Upper lobe of left lung (tissue), 4 donors: ENCODE measurements around the gene SNAI3.

Experiments
- CTCF ChIP-seq, 6 experiments: fragments of 450-650 bp in 4 of 6; fragments of 200-600 bp in 2 of 6; sonication (generic) in 2 of 6; IDR thresholded peaks; one replicate each; pipeline ENCODE4 v1.5.1; 2016 to 2019; ENCODE audit warnings: antibody characterized with exemption in 6 of 6
- POLR2A ChIP-seq, 4 donors: fragments of 450-650 bp; IDR thresholded peaks; one replicate each; pipeline ENCODE4 v1.5.1; 2016 to 2017; ENCODE audit warnings: antibody characterized with exemption in 4 of 4, mild to moderate bottlenecking in 2 of 4
- POLR2AphosphoS5 ChIP-seq, 2 donors: sonication (generic); formaldehyde crosslinking; IDR thresholded peaks; one replicate each; pipeline ENCODE4 v1.5.1; 2017; ENCODE audit warnings: antibody characterized with exemption in 2 of 2

GRCh38 chr16:88649924-88650748, 36.2 kb downstream of the SNAI3 start:
- TF ChIP-seq CTCF (IDR thresholded peaks at IDR 0.05) (no peak), POLR2A (IDR thresholded peaks at IDR 0.05) (no peak), POLR2AphosphoS5 (IDR thresholded peaks at IDR 0.05) (no peak)
